Tibial nerve (tissue), 4 donors: Measurements from ENCODE around the gene KREMEN2. TPM values are rescaled to one million over a fixed set of nuclear protein-coding genes. Genes with fewer than 3 reads are reported as not detected.
"Not testable (repeated sequence)": the region's sequence is repeated elsewhere in the genome, so short reads cannot be mapped to it uniquely, and the experiment has no call there.

Source experiments
- DNase-seq, 2 donors: peaks; one replicate each; pipeline ENCODE4 v3.0.0-alpha.2; 2019; ENCODE audit warnings: low spot score in 2 of 2
- H3K27ac ChIP-seq, 4 donors: fragments of 200-600 bp; sonication (generic) in 3 of 4; one replicate each; pipeline ENCODE4 v1.5.1; 2017 to 2019; ENCODE audit warnings: mild to moderate bottlenecking in 1 of 4
- H3K27me3 ChIP-seq, 2 donors: fragments of 200-600 bp; sonication (generic) in 1 of 2; one replicate each; pipeline versions ENCODE4 v1.5.1 to v1.6.0; 2017 to 2019
- H3K36me3 ChIP-seq, 3 donors: fragments of 200-600 bp; sonication (generic); one replicate each; pipeline ENCODE4 v1.5.1; 2018 to 2019
- H3K4me1 ChIP-seq, 4 donors: fragments of 200-600 bp; sonication (generic) in 3 of 4; one replicate each; pipeline ENCODE4 v1.5.1; 2017 to 2019
- H3K4me3 ChIP-seq, 4 donors: fragments of 200-600 bp; sonication (generic) in 3 of 4; one replicate each; pipeline ENCODE4 v1.5.1; 2017 to 2019; ENCODE audit warnings: mild to moderate bottlenecking in 1 of 4, moderate library complexity in 1 of 4
- H3K9me3 ChIP-seq, 4 donors: fragments of 200-600 bp; sonication (generic) in 3 of 4; one replicate each; pipeline ENCODE4 v1.5.1; 2017 to 2019
- CTCF ChIP-seq, 5 experiments: fragments of 200-600 bp in 3 of 5; fragments of 450-650 bp in 2 of 5; sonication (generic) in 3 of 5; IDR thresholded peaks; one replicate each; pipeline ENCODE4 v1.5.1; 2016 to 2019; ENCODE audit warnings: antibody characterized with exemption in 5 of 5, mild to moderate bottlenecking in 3 of 5, moderate library complexity in 2 of 5
- EP300 ChIP-seq, 2 donors: sonication (generic); formaldehyde crosslinking; IDR thresholded peaks; one replicate each; pipeline ENCODE4 v1.6.1; 2017; ENCODE audit warnings: antibody characterized with exemption in 2 of 2, mild to moderate bottlenecking in 1 of 2
- POLR2A ChIP-seq, 2 donors: fragments of 450-650 bp; IDR thresholded peaks; one replicate each; pipeline ENCODE4 v1.6.1; 2017; ENCODE audit warnings: antibody characterized with exemption in 2 of 2, mild to moderate bottlenecking in 2 of 2, moderate library complexity in 2 of 2
- WGBS, 2 donors: methylation state at CpG; one replicate each; pipeline ENCODE4 v1.1.5; 2018; 5-methylcytosine and 5-hydroxymethylcytosine counted together
- total RNA-seq, 4 donors: library from RNA; depleted of rRNA; stranded (reverse); fragments of >200 nt; gene quantifications; one replicate each; pipeline ENCODE4 v1.1.0, GENCODE V29; 2016

KREMEN2 gene
- total RNA-seq, 4 donors from 2014 or later: not detected

- peaks cover 0 to 51% (median 9%) of the 10 kb centered on the region in 3 donors for H3K36me3 ChIP-seq
- TF ChIP-seq EP300 (IDR thresholded peaks at IDR 0.05) (no peak), CTCF (IDR thresholded peaks at IDR 0.05) (no peak), POLR2A (IDR thresholded peaks at IDR 0.05) (no peak)
- H3K4me1 ChIP-seq: peaks cover 0 to 26% (median 6%) of the 10 kb centered on the region in 4 donors
- H3K27me3 ChIP-seq: no peaks in the 10 kb centered on the region
- no peak overlapping the region for H3K4me3 ChIP-seq
- H3K27ac ChIP-seq: no peak overlapping the region
- DNase-seq: no peak
- 76 to 82% methylated on average over 6 to 10 of the region's 11 CpGs for WGBS, 2 donors
- H3K9me3 ChIP-seq: no peaks in the 10 kb centered on the region
Observed at GRCh38 chr16:2928796-2929195, 35.3 kb upstream of the KREMEN2 start.

GRCh38 chr16:2929693-2930092 lies 34.4 kb upstream of the KREMEN2 start:
- no peak for TF ChIP-seq CTCF (IDR thresholded peaks at IDR 0.05)
- no peak for TF ChIP-seq POLR2A (IDR thresholded peaks at IDR 0.05)
- TF ChIP-seq EP300 (IDR thresholded peaks at IDR 0.05): no peak
- H3K27me3 ChIP-seq: no peaks in the 10 kb centered on the region
- 86 to 92% methylated on average over 5 to 12 of the region's 14 CpGs for WGBS, 2 donors
- no peaks in the 10 kb centered on the region for H3K9me3 ChIP-seq
- no peak overlapping the region for H3K27ac ChIP-seq
- peaks cover 0 to 26% (median 6%) of the 10 kb centered on the region in 4 donors for H3K4me1 ChIP-seq
- no peak for DNase-seq
- H3K36me3 ChIP-seq: peaks cover 0 to 56% (median 16%) of the 10 kb centered on the region in 3 donors
- H3K4me3 ChIP-seq: no peak overlapping the region

- peaks cover 0 to 21% (median 6%) of the 10 kb centered on the region in 4 donors for H3K4me1 ChIP-seq
- 90 to 92% methylated on average over 6 to 15 of the region's 15 CpGs for WGBS, 2 donors
- no peaks in the 10 kb centered on the region for H3K27me3 ChIP-seq
- no peak for DNase-seq
- peaks cover 0 to 58% (median 16%) of the 10 kb centered on the region in 3 donors for H3K36me3 ChIP-seq
- no peak overlapping the region for H3K27ac ChIP-seq
- no peak overlapping the region for H3K4me3 ChIP-seq
- no peaks in the 10 kb centered on the region for H3K9me3 ChIP-seq
- TF ChIP-seq CTCF (IDR thresholded peaks at IDR 0.05) (no peak), EP300 (IDR thresholded peaks at IDR 0.05) (no peak), POLR2A (IDR thresholded peaks at IDR 0.05) (no peak)
Observed at GRCh38 chr16:2930236-2930635, 33.8 kb upstream of the KREMEN2 start.

GRCh38 chr16:2931231-2931914 lies 32.7 kb upstream of the KREMEN2 start:
- 84 to 86% methylated on average over 13 of the region's 13 CpGs for WGBS, 2 donors

GRCh38 chr16:2933136-2933535 lies 30.9 kb upstream of the KREMEN2 start:
- H3K27ac ChIP-seq: no peak overlapping the region
- no peaks in the 10 kb centered on the region for H3K9me3 ChIP-seq
- H3K4me3 ChIP-seq: no peak overlapping the region
- H3K36me3 ChIP-seq: peaks cover 4 to 87% (median 20%) of the 10 kb centered on the region in 3 donors
- no peaks in the 10 kb centered on the region for H3K27me3 ChIP-seq
- DNase-seq: no peak
- WGBS, 2 donors: 93 to 94% methylated on average over 23 of the region's 30 CpGs
- no peaks in the 10 kb centered on the region for H3K4me1 ChIP-seq
- TF ChIP-seq CTCF (IDR thresholded peaks at IDR 0.05): no peak
- no peak for TF ChIP-seq EP300 (IDR thresholded peaks at IDR 0.05)

More at GRCh38 chr16:2931231-2931914, 32.7 kb upstream of the KREMEN2 start:
- Histone ChIP-seq H3K4me1 (peaks cover 0 to 11% (median 4%) of the 10 kb centered on the region in 4 donors), H3K36me3 (peaks cover 0 to 69% (median 16%) of the 10 kb centered on the region in 3 donors)
- not testable (repeated sequence) for DNase-seq, H3K27ac ChIP-seq, H3K4me3 ChIP-seq, H3K27me3 ChIP-seq, H3K9me3 ChIP-seq
